ENCODE measurements around the gene TMEM145.

TMEM145 gene

GRCh38 chr19:42292042-42292960, 20.8 kb upstream of the TMEM145 start:
- Histone ChIP-seq H3K4me3 (ENCODE audit: insufficient read depth, low read length, poor library complexity, severe bottlenecking) (no peak overlapping the region), H3K9me2 (replicated peaks; ENCODE audit: insufficient read depth, low read length) (no peaks in the 10 kb centered on the region), H3K9me3 (ENCODE audit: insufficient read depth, low read length) (no peaks in the 10 kb centered on the region), H3K9ac (ENCODE audit: low read length) (no peak overlapping the region), H3K36me3 (ENCODE audit: low read length) (no peaks in the 10 kb centered on the region), H3F3A (ENCODE audit: insufficient read depth) (peaks cover 6% of the 10 kb centered on the region), H2AFZ (ENCODE audit: low read depth, low read length, severe bottlenecking) (no peak overlapping the region), H3K27me3 (ENCODE audit: low read length) (no peaks in the 10 kb centered on the region), H3K79me2 (ENCODE audit: insufficient read depth, low read length) (no peaks in the 10 kb centered on the region), H4K20me1 (ENCODE audit: low read depth, low read length) (no peaks in the 10 kb centered on the region), H3K27ac (ENCODE audit: low read depth, low read length) (no peak overlapping the region), H3K4me2 (ENCODE audit: low read depth, low read length, poor library complexity, severe bottlenecking) (no peak overlapping the region)
- TF ChIP-seq CTCF (IDR thresholded peaks at IDR 0.05; ENCODE audit: insufficient read depth, low read length, poor library complexity, severe bottlenecking) (no peak), EZH2phosphoT487 (conservative IDR thresholded peaks at IDR 0.05; ENCODE audit: low read length) (no peak)

- TF ChIP-seq CTCF (IDR thresholded peaks at IDR 0.05; ENCODE audit: insufficient read depth, low read length, poor library complexity, severe bottlenecking) = no peak
- Histone ChIP-seq H3K27ac (ENCODE audit: low read depth, low read length) (no peak overlapping the region), H3K36me3 (ENCODE audit: low read length) (no peaks in the 10 kb centered on the region), H3K9me2 (replicated peaks; ENCODE audit: insufficient read depth, low read length) (no peaks in the 10 kb centered on the region), H3F3A (ENCODE audit: insufficient read depth) (peaks cover 6% of the 10 kb centered on the region), H3K9me3 (ENCODE audit: insufficient read depth, low read length) (no peaks in the 10 kb centered on the region), H2AFZ (ENCODE audit: low read depth, low read length, severe bottlenecking) (no peak overlapping the region), H3K4me2 (ENCODE audit: low read depth, low read length, poor library complexity, severe bottlenecking) (no peak overlapping the region), H3K79me2 (ENCODE audit: insufficient read depth, low read length) (no peaks in the 10 kb centered on the region), H3K4me3 (ENCODE audit: insufficient read depth, low read length, poor library complexity, severe bottlenecking) (no peak overlapping the region), H3K9ac (ENCODE audit: low read length) (no peak overlapping the region), H3K27me3 (ENCODE audit: low read length) (no peaks in the 10 kb centered on the region), H4K20me1 (ENCODE audit: low read depth, low read length) (no peaks in the 10 kb centered on the region)
Observed at GRCh38 chr19:42292963-42293362, 20.1 kb upstream of the TMEM145 start.

GRCh38 chr19:42293540-42293939, 19.6 kb upstream of the TMEM145 start:
- Histone ChIP-seq H3F3A (ENCODE audit: insufficient read depth) (peaks cover 6% of the 10 kb centered on the region), H3K36me3 (ENCODE audit: low read length) (no peaks in the 10 kb centered on the region), H3K79me2 (ENCODE audit: insufficient read depth, low read length) (no peaks in the 10 kb centered on the region), H3K4me2 (ENCODE audit: low read depth, low read length, poor library complexity, severe bottlenecking) (no peak overlapping the region), H3K27me3 (ENCODE audit: low read length) (no peaks in the 10 kb centered on the region), H3K27ac (ENCODE audit: low read depth, low read length) (no peak overlapping the region), H3K9ac (ENCODE audit: low read length) (no peak overlapping the region), H4K20me1 (ENCODE audit: low read depth, low read length) (no peaks in the 10 kb centered on the region), H3K4me3 (ENCODE audit: insufficient read depth, low read length, poor library complexity, severe bottlenecking) (no peak overlapping the region), H3K9me3 (ENCODE audit: insufficient read depth, low read length) (no peaks in the 10 kb centered on the region), H3K9me2 (replicated peaks; ENCODE audit: insufficient read depth, low read length) (no peaks in the 10 kb centered on the region), H2AFZ (ENCODE audit: low read depth, low read length, severe bottlenecking) (no peak overlapping the region)
- no peak for TF ChIP-seq EZH2phosphoT487 (conservative IDR thresholded peaks at IDR 0.05; ENCODE audit: low read length)
- no peak for TF ChIP-seq CTCF (IDR thresholded peaks at IDR 0.05; ENCODE audit: insufficient read depth, low read length, poor library complexity, severe bottlenecking)

All from SU-DHL-6 (cell line).